GM23338 (cell line): Measurements from ENCODE around the gene AP1AR. TPM values are rescaled to one million over a fixed set of nuclear protein-coding genes. Genes with fewer than 3 reads are reported as not detected.

Experiments
- ATAC-seq: fragments of 200-7000 bp; cut with Tn5 transposase; 3 replicates; pipeline ENCODE4 v1.9.1; 2020
- DNase-seq: peaks from one replicate; pipeline ENCODE4 v3.0.0-alpha.2; 2015; ENCODE audit warnings: low spot score
- H2AFZ ChIP-seq: fragments of 200-600 bp; sonication (generic); 2 replicates; pipeline ENCODE4 v1.8.0; 2016; ENCODE audit warnings: antibody characterized with exemption, mild to moderate bottlenecking, moderate library complexity
- H3F3A ChIP-seq: fragments of 200-600 bp; sonication (generic); replicated peaks from 2 replicates; pipeline ENCODE4 v1.8.0; 2017; ENCODE audit warnings: antibody characterized with exemption, mixed run types, low read depth
- H3K27ac ChIP-seq: fragments of 200-600 bp; sonication (generic); 2 replicates; pipeline ENCODE4 v1.6.1; 2016; ENCODE audit warnings: low read depth
- H3K27me3 ChIP-seq: fragments of 200-600 bp; sonication (generic); 2 replicates; pipeline ENCODE4 v1.8.0; 2016; ENCODE audit warnings: mild to moderate bottlenecking, mixed run types, moderate library complexity; ENCODE audit not compliant: insufficient read depth
- H3K36me3 ChIP-seq: fragments of 200-600 bp; sonication (generic); 2 replicates; pipeline ENCODE4 v1.8.0; 2016; ENCODE audit warnings: mild to moderate bottlenecking; ENCODE audit not compliant: insufficient read depth
- H3K4me1 ChIP-seq: fragments of 200-600 bp; sonication (generic); 2 replicates; pipeline ENCODE4 v1.8.0; 2016; ENCODE audit warnings: mild to moderate bottlenecking, moderate library complexity; ENCODE audit not compliant: insufficient read depth
- H3K4me2 ChIP-seq: fragments of 200-600 bp; sonication (generic); 2 replicates; pipeline ENCODE4 v1.7.1; 2017; ENCODE audit warnings: mixed run types
- H3K4me3 ChIP-seq: fragments of 200-600 bp; sonication (generic); 2 replicates; pipeline ENCODE4 v1.6.1; 2016; ENCODE audit warnings: mixed run types
- H3K79me2 ChIP-seq: fragments of 200-600 bp; sonication (generic); replicated peaks from 2 replicates; pipeline ENCODE4 v1.8.0; 2017; ENCODE audit warnings: mild to moderate bottlenecking; ENCODE audit not compliant: insufficient read depth
- H3K9me2 ChIP-seq: fragments of 200-600 bp; sonication (generic); 2 replicates; pipeline ENCODE4 v1.8.0; 2017; ENCODE audit not compliant: insufficient read depth
- H4K20me1 ChIP-seq: fragments of 200-600 bp; sonication (generic); replicated peaks from 2 replicates; pipeline ENCODE4 v1.8.0; 2017; ENCODE audit warnings: mild to moderate bottlenecking; ENCODE audit not compliant: insufficient read depth
- H3K27ac Mint-ChIP-seq: 2 replicates; pipeline ENCODE4 v1.8.0; 2020; ENCODE audit warnings: inconsistent platforms, mild to moderate bottlenecking, moderate library complexity, mixed read lengths
- H3K27me3 Mint-ChIP-seq: 3 replicates; pipeline ENCODE4 v1.8.0; 2022; ENCODE audit warnings: low read depth, mild to moderate bottlenecking, moderate library complexity, mixed read lengths, inconsistent platforms; ENCODE audit not compliant: insufficient read depth, poor library complexity
- H3K36me3 Mint-ChIP-seq: 3 replicates; pipeline ENCODE4 v1.8.0; 2021; ENCODE audit warnings: low read depth, mild to moderate bottlenecking, inconsistent platforms, moderate library complexity, mixed read lengths
- H3K4me1 Mint-ChIP-seq: 3 replicates; pipeline ENCODE4 v1.8.0; 2020; ENCODE audit warnings: mild to moderate bottlenecking, inconsistent platforms, mixed read lengths
- H3K4me3 Mint-ChIP-seq: 3 replicates; pipeline ENCODE4 v1.8.0; 2021; ENCODE audit warnings: moderate library complexity, mild to moderate bottlenecking, inconsistent platforms, mixed read lengths
- H3K9me3 Mint-ChIP-seq: 3 replicates; pipeline ENCODE4 v1.8.0; 2020; ENCODE audit warnings: moderate library complexity, mild to moderate bottlenecking, inconsistent platforms, mixed read lengths
- CTCF ChIP-seq, 2 experiments: fragments of 200-600 bp in 1 of 2; sonication (generic) in 1 of 2; conservative IDR thresholded peaks; 2 replicates each; pipeline versions ENCODE4 v1.5.1 to v1.6.1; 2016 to 2017; ENCODE audit warnings: antibody characterized with exemption in 2 of 2, low read depth in 2 of 2, mild to moderate bottlenecking in 2 of 2, moderate library complexity in 1 of 2
- EZH2 ChIP-seq: fragments of 200-600 bp; sonication (generic); IDR thresholded peaks from one replicate; pipeline ENCODE4 v1.8.0; 2017; ENCODE audit warnings: antibody characterized with exemption, mild to moderate bottlenecking, low read depth; ENCODE audit not compliant: unreplicated experiment
- JUNB ChIP-seq: IDR thresholded peaks from one replicate; pipeline ENCODE4 v1.6.1; 2016; ENCODE audit warnings: antibody characterized with exemption; ENCODE audit not compliant: unreplicated experiment
- STAT1 ChIP-seq: IDR thresholded peaks from one replicate; pipeline ENCODE4 v1.6.1; 2016; ENCODE audit warnings: antibody characterized with exemption; ENCODE audit not compliant: unreplicated experiment
- ZNF114 ChIP-seq: fragments of 250-450 bp; sonication (Bioruptor Pico); IDR thresholded peaks from 2 replicates; pipeline ENCODE4 v1.5.0; 2020; ENCODE audit warnings: mild to moderate bottlenecking, moderate library complexity
- ZNF331 ChIP-seq: fragments of 250-450 bp; sonication (Bioruptor Pico); IDR thresholded peaks from 2 replicates; pipeline ENCODE4 v1.5.0; 2020; ENCODE audit warnings: low read depth, mild to moderate bottlenecking, moderate library complexity
- polyA plus RNA-seq: library from polyadenylated mRNA; unstranded; fragments of >200 nt; fragmentation: Nextera tagmentation; extraction: Ambion mirVana; gene quantifications from 2 replicates; pipeline ENCODE4 v1.2.1, GENCODE V29; 2016
- total RNA-seq: library from RNA; depleted of rRNA; stranded (reverse); fragments of >200 nt; shearing (Covaris generic); gene quantifications from 2 replicates; pipeline ENCODE4 v1.2.3, GENCODE V29; 2014
- TF ChIP-seq, protein P1 (sequence below): fragments of 250-450 bp; sonication (Bioruptor Pico); IDR thresholded peaks from 2 replicates; pipeline ENCODE4 v1.5.0; 2020; ENCODE audit warnings: mild to moderate bottlenecking, moderate library complexity

AP1AR gene
- total and polyA plus RNA-seq, 2 experiments from 2014 or later, result 17.5 to 28.0 TPM

DNA sequence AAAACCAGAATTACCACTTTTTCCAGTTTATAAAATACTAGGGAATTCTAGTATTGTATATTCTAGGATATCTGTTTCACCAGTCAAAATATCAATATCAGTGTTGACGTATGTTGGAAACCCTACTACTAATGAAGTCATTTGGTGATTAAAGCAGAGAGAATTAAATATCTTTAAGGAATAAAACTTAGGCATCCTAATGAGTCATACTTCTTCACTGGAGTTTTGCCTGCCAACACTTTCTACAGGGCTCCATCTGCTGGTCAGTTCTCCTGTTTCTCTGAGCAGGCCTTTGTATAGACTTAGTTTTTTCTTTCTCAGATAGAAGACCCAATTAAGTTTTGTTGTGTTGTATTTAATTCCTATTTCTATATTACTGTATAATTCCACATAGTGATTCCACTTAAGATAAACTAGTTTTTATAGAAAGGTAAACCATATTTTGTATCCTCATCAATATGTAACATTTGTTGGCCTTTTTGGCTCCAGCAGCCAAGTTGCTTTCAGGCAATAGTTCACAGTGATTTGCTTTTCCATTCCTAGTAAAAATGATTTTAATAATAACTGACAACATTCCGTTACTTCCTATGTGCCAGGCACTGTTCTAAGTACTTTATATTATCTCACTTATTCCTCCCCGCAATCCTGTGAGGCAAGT, 3.5 kb downstream of the AP1AR start (continued):
- TF ChIP-seq, protein P1, sequence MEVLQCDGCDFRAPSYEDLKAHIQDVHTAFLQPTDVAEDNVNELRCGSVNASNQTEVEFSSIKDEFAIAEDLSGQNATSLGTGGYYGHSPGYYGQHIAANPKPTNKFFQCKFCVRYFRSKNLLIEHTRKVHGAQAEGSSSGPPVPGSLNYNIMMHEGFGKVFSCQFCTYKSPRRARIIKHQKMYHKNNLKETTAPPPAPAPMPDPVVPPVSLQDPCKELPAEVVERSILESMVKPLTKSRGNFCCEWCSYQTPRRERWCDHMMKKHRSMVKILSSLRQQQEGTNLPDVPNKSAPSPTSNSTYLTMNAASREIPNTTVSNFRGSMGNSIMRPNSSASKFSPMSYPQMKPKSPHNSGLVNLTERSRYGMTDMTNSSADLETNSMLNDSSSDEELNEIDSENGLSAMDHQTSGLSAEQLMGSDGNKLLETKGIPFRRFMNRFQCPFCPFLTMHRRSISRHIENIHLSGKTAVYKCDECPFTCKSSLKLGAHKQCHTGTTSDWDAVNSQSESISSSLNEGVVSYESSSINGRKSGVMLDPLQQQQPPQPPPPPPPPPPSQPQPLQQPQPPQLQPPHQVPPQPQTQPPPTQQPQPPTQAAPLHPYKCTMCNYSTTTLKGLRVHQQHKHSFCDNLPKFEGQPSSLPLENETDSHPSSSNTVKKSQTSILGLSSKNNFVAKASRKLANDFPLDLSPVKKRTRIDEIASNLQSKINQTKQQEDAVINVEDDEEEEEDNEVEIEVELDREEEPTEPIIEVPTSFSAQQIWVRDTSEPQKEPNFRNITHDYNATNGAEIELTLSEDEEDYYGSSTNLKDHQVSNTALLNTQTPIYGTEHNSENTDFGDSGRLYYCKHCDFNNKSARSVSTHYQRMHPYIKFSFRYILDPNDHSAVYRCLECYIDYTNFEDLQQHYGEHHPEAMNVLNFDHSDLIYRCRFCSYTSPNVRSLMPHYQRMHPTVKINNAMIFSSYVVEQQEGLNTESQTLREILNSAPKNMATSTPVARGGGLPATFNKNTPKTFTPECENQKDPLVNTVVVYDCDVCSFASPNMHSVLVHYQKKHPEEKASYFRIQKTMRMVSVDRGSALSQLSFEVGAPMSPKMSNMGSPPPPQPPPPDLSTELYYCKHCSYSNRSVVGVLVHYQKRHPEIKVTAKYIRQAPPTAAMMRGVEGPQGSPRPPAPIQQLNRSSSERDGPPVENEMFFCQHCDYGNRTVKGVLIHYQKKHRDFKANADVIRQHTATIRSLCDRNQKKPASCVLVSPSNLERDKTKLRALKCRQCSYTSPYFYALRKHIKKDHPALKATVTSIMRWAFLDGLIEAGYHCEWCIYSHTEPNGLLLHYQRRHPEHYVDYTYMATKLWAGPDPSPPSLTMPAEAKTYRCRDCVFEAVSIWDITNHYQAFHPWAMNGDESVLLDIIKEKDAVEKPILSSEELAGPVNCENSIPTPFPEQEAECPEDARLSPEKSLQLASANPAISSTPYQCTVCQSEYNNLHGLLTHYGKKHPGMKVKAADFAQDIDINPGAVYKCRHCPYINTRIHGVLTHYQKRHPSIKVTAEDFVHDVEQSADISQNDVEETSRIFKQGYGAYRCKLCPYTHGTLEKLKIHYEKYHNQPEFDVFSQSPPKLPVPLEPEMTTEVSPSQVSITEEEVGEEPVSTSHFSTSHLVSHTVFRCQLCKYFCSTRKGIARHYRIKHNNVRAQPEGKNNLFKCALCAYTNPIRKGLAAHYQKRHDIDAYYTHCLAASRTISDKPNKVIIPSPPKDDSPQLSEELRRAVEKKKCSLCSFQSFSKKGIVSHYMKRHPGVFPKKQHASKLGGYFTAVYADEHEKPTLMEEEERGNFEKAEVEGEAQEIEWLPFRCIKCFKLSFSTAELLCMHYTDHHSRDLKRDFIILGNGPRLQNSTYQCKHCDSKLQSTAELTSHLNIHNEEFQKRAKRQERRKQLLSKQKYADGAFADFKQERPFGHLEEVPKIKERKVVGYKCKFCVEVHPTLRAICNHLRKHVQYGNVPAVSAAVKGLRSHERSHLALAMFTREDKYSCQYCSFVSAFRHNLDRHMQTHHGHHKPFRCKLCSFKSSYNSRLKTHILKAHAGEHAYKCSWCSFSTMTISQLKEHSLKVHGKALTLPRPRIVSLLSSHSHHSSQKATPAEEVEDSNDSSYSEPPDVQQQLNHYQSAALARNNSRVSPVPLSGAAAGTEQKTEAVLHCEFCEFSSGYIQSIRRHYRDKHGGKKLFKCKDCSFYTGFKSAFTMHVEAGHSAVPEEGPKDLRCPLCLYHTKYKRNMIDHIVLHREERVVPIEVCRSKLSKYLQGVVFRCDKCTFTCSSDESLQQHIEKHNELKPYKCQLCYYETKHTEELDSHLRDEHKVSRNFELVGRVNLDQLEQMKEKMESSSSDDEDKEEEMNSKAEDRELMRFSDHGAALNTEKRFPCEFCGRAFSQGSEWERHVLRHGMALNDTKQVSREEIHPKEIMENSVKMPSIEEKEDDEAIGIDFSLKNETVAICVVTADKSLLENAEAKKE, result no peak

- Histone ChIP-seq H3K4me1 (peaks cover 35% of the 10 kb centered on the region), H2AFZ (no peak overlapping the region), H3F3A (0 out of 2 replicates have a peak, but pooled peaks cover under 1% of the 10 kb centered on the region), H3K27ac (no peak overlapping the region), H3K27me3 (no peaks in the 10 kb centered on the region), H3K9me2 (no peaks in the 10 kb centered on the region), H3K36me3 (no peaks in the 10 kb centered on the region), H3K4me3 (no peak overlapping the region), H3K4me2 (no peak overlapping the region; the same call in 1 of the 2 replicates), H3K79me2 (peaks cover 85% of the 10 kb centered on the region), H4K20me1 (peaks cover 17% of the 10 kb centered on the region)
- Mint-ChIP-seq H3K9me3 (no peaks in the 10 kb centered on the region), H3K4me3 (no peak overlapping the region), H3K36me3 (no peaks in the 10 kb centered on the region; the same call in 2 of the 3 replicates), H3K27me3 (peaks cover 9% of the 10 kb centered on the region), H3K27ac (peak overlapping the region; percentile 7), H3K4me1 (peaks cover 43% of the 10 kb centered on the region)
- no peak for ATAC-seq
- DNase-seq, result no peak
- TF ChIP-seq ZNF114 (CRISPR knock-in tag) (no peak), CTCF (conservative IDR thresholded peaks at IDR 0.05; ENCODE audit: low read depth in 2 of 2) (no peak), STAT1 (no peak), ZNF331 (CRISPR knock-in tag) (no peak), JUNB (no peak), EZH2 (no peak)
- TF ChIP-seq, protein P1, result no peak
Measured at GRCh38 chr4:112236040-112236439, 4.5 kb downstream of the AP1AR start.
